H1 (cell line): ENCODE data around the gene TSC22D1. TPM values are rescaled to one million over a fixed set of nuclear protein-coding genes. Genes with fewer than 3 reads are reported as not detected.
A peak's percentile ranks its signal among the peaks of the same experiment; 100 is the strongest.

ENCODE experiments used
- ATF3 ChIP-seq: IDR thresholded peaks from 2 replicates; pipeline ENCODE4 v1.6.1; 2011; ENCODE audit warnings: low read depth, mild to moderate bottlenecking, low read length; ENCODE audit not compliant: insufficient read depth
- BRCA1 ChIP-seq: IDR thresholded peaks from 2 replicates; pipeline ENCODE4 v1.6.1; 2012; ENCODE audit warnings: low read depth, low read length, improper control_type of control experiment
- CBX8 ChIP-seq: fragments of 300-800, 300-1000 bp; sonication (generic); IDR thresholded peaks from 2 replicates; pipeline ENCODE4 v1.7.1; 2016; ENCODE audit warnings: low read depth, low read length, borderline replicate concordance
- EGR1 ChIP-seq: IDR thresholded peaks from 2 replicates; pipeline ENCODE4 v1.6.1; 2011; ENCODE audit warnings: low read depth, low read length, borderline replicate concordance
- GTF2F1 ChIP-seq: IDR thresholded peaks from 2 replicates; pipeline ENCODE4 v1.6.1; 2012; ENCODE audit warnings: low read depth, low read length, improper control_type of control experiment, borderline replicate concordance
- HDAC2 ChIP-seq, 2 experiments: fragments of 300-600 bp in 1 of 2; sonication (generic) in 1 of 2; IDR thresholded peaks; 2 replicates each; pipeline ENCODE4 v1.6.1; 2011 to 2012; ENCODE audit warnings: low read depth in 2 of 2, low read length in 2 of 2, mild to moderate bottlenecking in 2 of 2, moderate library complexity in 2 of 2, borderline replicate concordance in 1 of 2, inconsistent platforms in 1 of 2
- JUN ChIP-seq: IDR thresholded peaks from 2 replicates; pipeline ENCODE4 v1.6.1; 2011; ENCODE audit warnings: low read depth, mild to moderate bottlenecking, improper control_type of control experiment, low read length
- KDM4A ChIP-seq: IDR thresholded peaks from one replicate; pipeline ENCODE4 v1.7.1; 2012; ENCODE audit warnings: low read depth, mild to moderate bottlenecking, moderate library complexity, low read length, inconsistent platforms; ENCODE audit not compliant: severe bottlenecking
- KDM5A ChIP-seq: fragments of 200-600 bp; IDR thresholded peaks from 2 replicates; pipeline ENCODE4 v1.7.1; 2012; ENCODE audit warnings: mild to moderate bottlenecking, low read length, inconsistent platforms, mixed read lengths
- NRF1 ChIP-seq: IDR thresholded peaks from 2 replicates; pipeline ENCODE4 v1.6.1; 2011; ENCODE audit warnings: mild to moderate bottlenecking, low read depth, low read length, improper control_type of control experiment
- PHF8 ChIP-seq: fragments of 200-600 bp; sonication (generic); conservative IDR thresholded peaks from 2 replicates; pipeline ENCODE4 v1.7.1; 2012; ENCODE audit warnings: low read depth, mild to moderate bottlenecking, inconsistent platforms, low read length, moderate library complexity
- POLR2AphosphoS5 ChIP-seq: IDR thresholded peaks from 2 replicates; pipeline ENCODE4 v1.6.1; 2011; ENCODE audit warnings: low read depth, low read length
- RFX5 ChIP-seq: IDR thresholded peaks from 2 replicates; pipeline ENCODE4 v1.6.1; 2011; ENCODE audit warnings: low read depth, low read length, improper control_type of control experiment, borderline replicate concordance
- SIN3A ChIP-seq, 2 experiments: IDR thresholded peaks in 1 of 2; conservative IDR thresholded peaks in 1 of 2; 2 replicates each; pipeline ENCODE4 v1.6.1; 2011 to 2012; ENCODE audit warnings: low read length in 2 of 2, improper control_type of control experiment in 1 of 2, low read depth in 1 of 2, mild to moderate bottlenecking in 1 of 2
- TBP ChIP-seq: IDR thresholded peaks from 2 replicates; pipeline ENCODE4 v1.6.1; 2011; ENCODE audit warnings: low read depth, low read length, improper control_type of control experiment
- TEAD4 ChIP-seq: IDR thresholded peaks from 2 replicates; pipeline ENCODE4 v1.6.1; 2012; ENCODE audit warnings: low read depth, low read length, inconsistent platforms, mixed read lengths
- polyA plus RNA-seq, 7 experiments: library from polyadenylated mRNA; depleted of rRNA in 3 of 7; stranded (reverse) in 5 of 7; unstranded in 2 of 7; fragments of >200 nt in 5 of 7; fragments of 200-250 nt in 2 of 7; gene quantifications; 1 replicate in 5 of 7; 2 replicates in 1 of 7; 4 replicates in 1 of 7; pipeline versions ENCODE4 v1.2.1 to v1.2.3, GENCODE V29; 2011 to 2013; ENCODE audit warnings: missing spikeins in 2 of 7, mixed read lengths in 2 of 7
- total RNA-seq: library from RNA; stranded (reverse); fragmentation: NEBNext Ultra II Directional; extraction: Animal tissue kit (Norgen Biotek cat#: 25700); gene quantifications from 2 replicates; pipeline ENCODE4 v1.2.1, GENCODE V29; 2021
- TF ChIP-seq, protein P1 (sequence below): IDR thresholded peaks from 2 replicates; pipeline ENCODE4 v1.6.1; 2012; ENCODE audit warnings: low read length, inconsistent platforms

The TSC22D1 gene
- total and polyA plus RNA-seq, 2 of the 8 experiments (the other 6 are each of a cell fraction or from before 2014, with no cell fraction given) = 52.6 to 80.9 TPM

DNA sequence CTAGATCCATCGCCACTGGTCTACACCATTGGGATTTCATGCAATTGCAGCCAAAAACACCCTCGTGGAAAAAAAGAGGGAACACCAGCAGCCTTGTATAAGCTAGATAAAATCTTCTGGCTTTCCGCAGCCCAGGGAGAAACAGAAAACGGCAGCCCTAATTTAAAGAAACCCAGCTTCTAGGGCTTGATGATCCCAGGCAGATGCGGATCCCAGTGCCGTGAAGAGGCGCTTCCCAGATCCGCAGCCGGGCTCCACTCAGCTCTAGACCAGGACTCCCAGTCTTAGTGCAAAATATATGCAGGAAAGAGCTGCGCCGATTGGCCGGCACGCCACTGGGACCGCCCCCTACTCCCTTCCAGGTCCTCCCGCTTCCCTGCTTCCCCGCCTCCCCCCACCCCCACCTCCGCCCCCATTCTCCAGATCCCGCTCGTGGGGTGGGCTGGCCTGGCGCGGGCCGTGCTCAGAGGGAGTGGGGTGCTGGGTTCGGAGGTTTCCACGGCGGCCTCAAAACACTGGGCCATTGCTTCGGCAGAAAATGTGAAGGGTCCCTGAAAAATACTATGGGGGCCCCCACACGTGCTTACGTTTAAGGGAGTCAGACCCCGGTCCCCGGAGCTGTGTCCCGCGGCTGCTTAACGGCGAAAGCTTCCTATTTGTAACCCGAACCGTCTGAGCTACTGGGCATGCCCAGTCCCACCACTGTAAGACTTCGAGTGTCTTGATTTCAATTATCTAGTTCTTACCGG is 139.4 kb downstream of the TSC22D1 start (continued):
- no peak for TF ChIP-seq KDM5A
- no peak for TF ChIP-seq CBX8
- peak; percentile 92 for TF ChIP-seq GTF2F1
- TF ChIP-seq ATF3 = no peak
- no peak for TF ChIP-seq NRF1
- TF ChIP-seq POLR2AphosphoS5 = peak; percentile 100
- peak; percentile 53; the same call in 1 of the 2 replicates for TF ChIP-seq RFX5
- TF ChIP-seq, protein P1, sequence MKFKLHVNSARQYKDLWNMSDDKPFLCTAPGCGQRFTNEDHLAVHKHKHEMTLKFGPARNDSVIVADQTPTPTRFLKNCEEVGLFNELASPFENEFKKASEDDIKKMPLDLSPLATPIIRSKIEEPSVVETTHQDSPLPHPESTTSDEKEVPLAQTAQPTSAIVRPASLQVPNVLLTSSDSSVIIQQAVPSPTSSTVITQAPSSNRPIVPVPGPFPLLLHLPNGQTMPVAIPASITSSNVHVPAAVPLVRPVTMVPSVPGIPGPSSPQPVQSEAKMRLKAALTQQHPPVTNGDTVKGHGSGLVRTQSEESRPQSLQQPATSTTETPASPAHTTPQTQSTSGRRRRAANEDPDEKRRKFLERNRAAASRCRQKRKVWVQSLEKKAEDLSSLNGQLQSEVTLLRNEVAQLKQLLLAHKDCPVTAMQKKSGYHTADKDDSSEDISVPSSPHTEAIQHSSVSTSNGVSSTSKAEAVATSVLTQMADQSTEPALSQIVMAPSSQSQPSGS = 0 out of 2 replicates have a peak, but pooled peaks have one; percentile 30
- peak; percentile 97 for TF ChIP-seq TBP
- no peak for TF ChIP-seq JUN
- peak; percentile 76 to 82; a peak in 1 of 4 replicates for TF ChIP-seq SIN3A (conservative IDR thresholded peaks at IDR 0.05 in 1 of 2, IDR thresholded peaks at IDR 0.05 in 1 of 2; ENCODE audit: low read depth in 1 of 2, low read length in 2 of 2)
- TF ChIP-seq EGR1 = no peak; the same call in 1 of the 2 replicates
- TF ChIP-seq HDAC2 (IDR thresholded peaks at IDR 0.05; ENCODE audit: borderline replicate concordance in 1 of 2, low read depth in 2 of 2, low read length in 2 of 2) = peak; percentile 66 to 74; a peak in 1 of 4 replicates
- TF ChIP-seq TEAD4 = no peak
- TF ChIP-seq BRCA1 = no peak
- peak; percentile 77 for TF ChIP-seq PHF8
- TF ChIP-seq KDM4A = peak; percentile 51
